Measurements from ENCODE around the gene ADAMTS10.

DNA sequence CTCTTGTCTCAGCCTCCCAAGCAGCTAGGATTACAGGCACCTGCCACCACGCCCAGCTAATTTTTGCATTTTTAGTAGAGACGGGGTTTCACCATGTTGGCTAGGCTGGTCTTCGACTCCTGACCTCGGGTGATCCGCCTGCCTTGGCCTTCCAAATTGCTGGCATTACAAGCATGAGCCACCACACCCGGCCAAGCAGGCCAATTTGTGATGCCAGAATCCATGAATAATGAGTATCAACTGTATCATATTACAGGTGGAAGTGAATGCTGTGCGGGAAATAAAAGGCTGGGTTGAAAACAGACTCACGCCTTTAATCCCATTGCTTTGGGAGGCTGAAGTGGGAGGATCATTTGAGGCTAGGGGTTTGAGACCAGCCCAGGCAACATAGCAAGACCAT, 16.3 kb upstream of the ADAMTS10 start:
- TF ChIP-seq, protein P1, sequence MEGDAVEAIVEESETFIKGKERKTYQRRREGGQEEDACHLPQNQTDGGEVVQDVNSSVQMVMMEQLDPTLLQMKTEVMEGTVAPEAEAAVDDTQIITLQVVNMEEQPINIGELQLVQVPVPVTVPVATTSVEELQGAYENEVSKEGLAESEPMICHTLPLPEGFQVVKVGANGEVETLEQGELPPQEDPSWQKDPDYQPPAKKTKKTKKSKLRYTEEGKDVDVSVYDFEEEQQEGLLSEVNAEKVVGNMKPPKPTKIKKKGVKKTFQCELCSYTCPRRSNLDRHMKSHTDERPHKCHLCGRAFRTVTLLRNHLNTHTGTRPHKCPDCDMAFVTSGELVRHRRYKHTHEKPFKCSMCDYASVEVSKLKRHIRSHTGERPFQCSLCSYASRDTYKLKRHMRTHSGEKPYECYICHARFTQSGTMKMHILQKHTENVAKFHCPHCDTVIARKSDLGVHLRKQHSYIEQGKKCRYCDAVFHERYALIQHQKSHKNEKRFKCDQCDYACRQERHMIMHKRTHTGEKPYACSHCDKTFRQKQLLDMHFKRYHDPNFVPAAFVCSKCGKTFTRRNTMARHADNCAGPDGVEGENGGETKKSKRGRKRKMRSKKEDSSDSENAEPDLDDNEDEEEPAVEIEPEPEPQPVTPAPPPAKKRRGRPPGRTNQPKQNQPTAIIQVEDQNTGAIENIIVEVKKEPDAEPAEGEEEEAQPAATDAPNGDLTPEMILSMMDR (IDR thresholded peaks at IDR 0.05) = no peak
- no peak for TF ChIP-seq POLR2A (IDR thresholded peaks at IDR 0.05)

All from adrenal gland (tissue), 5 donors.